IPS-11a (cell line): Measurements from ENCODE around the gene NDNF.

Source experiments
- H3K4me3 ChIP-seq: one replicate; pipeline ENCODE4 v1.5.1; 2013; ENCODE audit warnings: low read depth, low read length, control low read depth

NDNF gene

DNA sequence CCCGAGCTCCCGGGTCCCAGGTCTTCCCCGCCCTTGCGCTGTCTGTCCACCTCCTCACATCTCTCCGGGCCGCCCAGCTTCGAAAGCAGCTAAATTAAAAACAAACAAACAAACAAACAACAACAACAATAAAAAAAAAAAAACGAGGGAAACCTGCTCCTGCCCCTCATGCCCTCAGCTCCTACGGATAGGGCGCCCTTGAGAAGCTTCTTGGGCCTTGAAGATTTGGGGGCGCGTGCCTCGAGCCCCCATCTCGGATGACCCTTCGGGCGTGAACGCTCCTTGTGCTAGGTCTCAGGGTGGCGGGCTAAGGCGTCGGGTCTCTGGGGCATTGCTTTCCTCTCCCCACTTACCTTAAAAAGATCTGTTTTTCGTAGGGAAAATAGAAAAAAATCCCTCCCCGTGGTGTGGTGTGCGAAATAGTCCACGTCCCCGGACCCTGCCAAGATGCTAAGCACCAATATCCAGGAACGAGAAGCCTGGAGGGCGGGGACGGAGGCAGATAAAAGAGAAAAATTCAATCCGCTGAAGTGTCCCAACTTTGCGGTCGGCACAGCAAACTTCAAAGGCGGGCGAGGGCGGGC lies 603 bp downstream of the NDNF start:
- H3K4me3 ChIP-seq = peak overlapping the region; percentile 62

- peak overlapping the region; percentile 62 for H3K4me3 ChIP-seq
Measured at GRCh38 chr4:121070696-121071639, 1.4 kb downstream of the NDNF start.

GRCh38 chr4:121070274-121070673 lies 2.1 kb downstream of the NDNF start:
- peak overlapping the region; percentile 62 for H3K4me3 ChIP-seq

GRCh38 chr4:121069430-121069829 lies 2.9 kb downstream of the NDNF start:
- no peak overlapping the region for H3K4me3 ChIP-seq

- no peak overlapping the region for H3K4me3 ChIP-seq
Measured at GRCh38 chr4:121064482-121064881, 7.9 kb downstream of the NDNF start.

GRCh38 chr4:121062521-121062920 lies 9.8 kb downstream of the NDNF start:
- no peak overlapping the region for H3K4me3 ChIP-seq

DNA sequence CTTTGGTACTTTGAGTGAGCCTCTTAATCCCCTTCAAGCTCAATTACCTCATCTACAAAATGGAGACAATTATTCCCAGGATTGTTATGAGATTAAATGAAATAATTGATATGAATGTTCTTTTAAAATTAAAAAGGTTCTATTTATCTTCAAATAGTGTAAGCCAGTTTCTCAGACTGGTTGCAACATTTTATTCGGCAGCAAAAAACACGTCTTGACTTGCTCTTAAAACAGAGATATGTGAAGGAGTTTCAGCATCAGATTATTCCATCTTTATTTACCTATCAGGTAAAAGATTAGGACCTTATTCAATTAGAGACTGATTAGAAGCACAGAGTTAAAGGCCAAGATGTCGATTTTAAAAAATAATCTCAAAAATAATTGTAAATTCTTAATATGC lies 10.5 kb downstream of the NDNF start:
- H3K4me3 ChIP-seq = no peak overlapping the region

- H3K4me3 ChIP-seq = no peak overlapping the region
Measured at GRCh38 chr4:121061215-121061614, 11.1 kb downstream of the NDNF start.

- H3K4me3 ChIP-seq = no peak overlapping the region
Measured at GRCh38 chr4:121057466-121057922, 14.8 kb downstream of the NDNF start.

DNA sequence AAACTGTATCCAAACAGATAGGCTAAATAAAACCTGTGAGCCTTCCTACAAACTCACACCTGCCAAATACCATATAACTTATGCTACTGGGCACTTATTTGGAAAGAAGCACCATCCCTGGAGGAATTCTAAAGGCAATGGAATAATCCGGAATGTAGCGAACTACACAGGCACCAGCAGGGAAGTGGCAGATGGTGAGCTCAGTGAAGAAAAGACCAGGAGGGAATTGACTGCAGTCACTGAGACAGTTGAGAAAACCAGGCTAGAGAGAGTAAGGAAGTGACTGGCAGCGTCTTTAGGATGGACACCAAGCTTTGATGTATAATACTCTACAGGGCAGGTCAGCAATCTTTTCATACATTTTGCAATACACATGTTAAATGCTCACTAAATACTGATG lies 16.3 kb downstream of the NDNF start:
- H3K4me3 ChIP-seq = no peak overlapping the region

GRCh38 chr4:121054373-121054772 lies 18.0 kb downstream of the NDNF start:
- H3K4me3 ChIP-seq = no peak overlapping the region

GRCh38 chr4:121053601-121054143 lies 18.7 kb downstream of the NDNF start:
- H3K4me3 ChIP-seq = no peak overlapping the region

DNA sequence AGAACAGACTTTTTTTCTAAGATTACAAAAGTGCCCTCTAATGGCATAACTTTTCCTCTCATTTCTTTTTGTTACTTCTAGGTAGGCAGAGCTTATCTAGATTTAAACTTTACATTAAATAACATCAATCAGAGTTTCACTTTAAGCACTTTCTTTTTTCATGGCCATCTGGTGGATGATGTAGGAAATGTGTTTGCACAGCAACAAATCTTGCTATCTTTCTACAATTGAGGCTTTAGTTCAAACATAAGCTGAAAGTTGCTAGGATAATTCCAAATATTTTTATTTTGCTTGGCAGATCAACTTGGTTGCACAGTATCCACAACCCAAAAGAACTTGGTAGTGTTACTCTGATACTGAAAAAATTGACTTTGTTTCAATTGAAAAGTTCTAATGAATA lies 22.0 kb downstream of the NDNF start:
- no peak overlapping the region for H3K4me3 ChIP-seq

DNA sequence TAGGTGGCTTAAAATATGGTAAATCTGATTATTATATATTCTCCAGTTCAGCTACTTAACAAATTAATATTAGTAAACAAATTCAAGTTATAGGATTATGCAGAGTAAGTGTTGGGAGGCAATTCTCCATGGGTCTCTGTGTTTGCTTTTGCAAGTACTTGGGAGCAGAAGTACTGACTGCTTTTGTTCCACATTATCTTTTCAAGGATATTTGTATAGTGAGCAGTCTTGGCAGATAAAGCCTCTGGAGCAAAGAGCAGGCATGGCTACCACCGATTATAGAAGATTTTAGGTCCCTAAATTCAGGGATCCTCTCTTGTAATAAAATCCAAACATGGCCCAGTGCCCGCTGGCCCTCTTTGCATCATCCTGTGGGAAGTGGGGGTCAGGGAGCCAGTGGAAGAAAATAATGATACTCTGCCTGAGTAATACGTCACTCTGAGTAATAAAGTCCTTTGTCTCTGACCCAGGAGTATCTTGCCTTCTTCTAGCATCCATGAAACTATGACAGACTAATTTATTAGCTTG lies 23.2 kb downstream of the NDNF start:
- H3K4me3 ChIP-seq = no peak overlapping the region

GRCh38 chr4:121048165-121048564 lies 24.2 kb downstream of the NDNF start:
- no peak overlapping the region for H3K4me3 ChIP-seq

GRCh38 chr4:121041307-121042090 lies 30.8 kb downstream of the NDNF start:
- no peak overlapping the region for H3K4me3 ChIP-seq

DNA sequence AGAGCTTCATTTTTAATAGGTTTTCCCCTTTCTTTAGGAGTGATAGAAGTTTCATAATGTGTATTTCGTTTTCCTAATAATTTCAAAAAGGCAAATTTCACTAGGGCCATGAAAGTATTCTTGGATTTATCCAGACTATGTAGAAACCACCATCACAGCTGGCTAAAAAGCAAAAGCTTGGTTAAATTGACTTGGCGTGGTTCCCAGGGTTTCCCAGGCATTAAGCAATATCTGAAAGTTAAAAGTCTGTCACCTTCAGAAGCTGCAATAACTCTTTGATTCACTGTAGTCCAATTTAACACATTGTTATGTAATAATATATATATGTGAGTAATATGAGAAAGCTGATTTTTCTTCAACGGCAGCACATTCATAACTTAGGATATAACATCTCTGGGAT lies 38.3 kb downstream of the NDNF start:
- H3K4me3 ChIP-seq = no peak overlapping the region

- H3K4me3 ChIP-seq = no peak overlapping the region
Measured at GRCh38 chr4:121030711-121031110, 41.6 kb downstream of the NDNF start.

- H3K4me3 ChIP-seq = no peak overlapping the region
Measured at GRCh38 chr4:121030131-121030530, 42.2 kb downstream of the NDNF start.

DNA sequence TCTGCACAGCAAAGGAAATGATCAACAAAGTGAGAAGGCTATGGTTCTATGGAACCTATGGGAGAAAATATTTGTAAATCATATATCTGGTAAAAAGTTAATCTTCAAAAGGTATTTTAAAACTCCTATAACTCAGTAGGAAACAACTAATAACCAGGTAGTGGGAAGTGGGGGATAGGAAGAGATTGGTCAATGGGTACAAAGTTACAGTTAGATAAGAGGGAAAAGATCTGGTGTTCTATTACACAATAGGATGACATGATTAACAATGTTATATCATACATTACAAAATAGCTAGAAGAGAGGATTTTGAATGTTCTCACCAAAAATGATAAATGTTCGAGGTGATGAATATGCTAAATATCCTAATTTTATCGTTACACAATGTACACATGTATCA lies 46.3 kb downstream of the NDNF start:
- no peak overlapping the region for H3K4me3 ChIP-seq

GRCh38 chr4:121025540-121025939 lies 46.8 kb downstream of the NDNF start:
- no peak overlapping the region for H3K4me3 ChIP-seq
